Caco-2 (cell line): ENCODE data around the gene RHBDF2. TPM values are rescaled to one million over a fixed set of nuclear protein-coding genes. Genes with fewer than 3 reads are reported as not detected.

Experiments used
- BruUV-seq: library from RNA; stranded (reverse); fragments of 400-500 nt; replicated peaks from 2 replicates; lab custom pipeline; 2021; lab: Mats Ljungman, UMichigan
- CTCF ChIA-PET: fragments of 300-600 bp; sonication (Branson Sonifier 250); formaldehyde crosslinking; loops from one replicate; lab custom pipeline; 2022; ENCODE audit warnings: antibody characterized with exemption; lab: Charles Lee
- POLR2A ChIA-PET: fragments of 300-600 bp; sonication (Branson Sonifier 250); formaldehyde crosslinking; loops from one replicate; lab custom pipeline; 2022; ENCODE audit warnings: antibody characterized with exemption; lab: Charles Lee
- DNase-seq, 2 experiments: peaks; one replicate each; pipeline versions ENCODE4 v3.0.0 to v3.0.0-alpha.2; 2020 to 2022
- H3K27me3 ChIP-seq: replicated peaks from 2 replicates; pipeline ENCODE4 v1.6.0; 2011; ENCODE audit warnings: low read length; ENCODE audit not compliant: control insufficient read depth, insufficient read depth
- H3K36me3 ChIP-seq: 2 replicates; pipeline ENCODE4 v1.5.1; 2011; ENCODE audit warnings: low read length; ENCODE audit not compliant: control insufficient read depth, insufficient read depth
- H3K4me1 ChIP-seq: fragments of 250-450 bp; sonication (Bioruptor Pico); 2 replicates; pipeline ENCODE4 v1.5.1; 2020; ENCODE audit warnings: mild to moderate bottlenecking
- H3K4me3 ChIP-seq: 2 replicates; pipeline ENCODE4 v1.5.1; 2011; ENCODE audit warnings: low read depth, mild to moderate bottlenecking, control low read depth, low read length
- H3K9me3 ChIP-seq: fragments of 250-450 bp; sonication (Bioruptor Pico); 2 replicates; pipeline ENCODE4 v1.5.1; 2020; ENCODE audit warnings: mild to moderate bottlenecking, moderate library complexity
- H3K27ac Mint-ChIP-seq: one replicate; pipeline ENCODE4 v1.8.0; 2022; ENCODE audit warnings: mixed read lengths; ENCODE audit not compliant: unreplicated experiment
- H3K27me3 Mint-ChIP-seq: one replicate; pipeline ENCODE4 v1.8.0; 2022; ENCODE audit warnings: mixed read lengths; ENCODE audit not compliant: insufficient read depth, unreplicated experiment
- H3K36me3 Mint-ChIP-seq: one replicate; pipeline ENCODE4 v1.8.0; 2022; ENCODE audit warnings: mild to moderate bottlenecking, mixed read lengths; ENCODE audit not compliant: insufficient read depth, unreplicated experiment
- H3K4me1 Mint-ChIP-seq: one replicate; pipeline ENCODE4 v1.8.0; 2022; ENCODE audit warnings: low read depth, mixed read lengths; ENCODE audit not compliant: unreplicated experiment
- H3K4me3 Mint-ChIP-seq: one replicate; pipeline ENCODE4 v1.8.0; 2022; ENCODE audit warnings: mild to moderate bottlenecking, moderate library complexity, mixed read lengths; ENCODE audit not compliant: unreplicated experiment
- H3K9me3 Mint-ChIP-seq: one replicate; pipeline ENCODE4 v1.8.0; 2022; ENCODE audit warnings: mixed read lengths; ENCODE audit not compliant: unreplicated experiment
- intact Hi-C: fragments of 100-400 bp; cut with micrococcal nuclease; formaldehyde crosslinking; loops from one replicate; pipeline ENCODE4 v1.10.0; 2022; ENCODE audit not compliant: unreplicated experiment
- total RNA-seq: library from RNA; stranded (reverse); gene quantifications from 2 replicates; pipeline ENCODE4 v1.2.3, GENCODE V29; 2022
- TF ChIP-seq, protein P1 (sequence below), 2 experiments: fragments of 200-600 bp in 1 of 2; IDR thresholded peaks; 1 replicate in 1 of 2; 2 replicates in 1 of 2; pipeline versions ENCODE4 v1.5.1 to v1.8.0; 2011 to 2022; ENCODE audit warnings: antibody characterized with exemption in 1 of 2, control low read depth in 1 of 2, inconsistent platforms in 1 of 2, low read depth in 1 of 2, low read length in 1 of 2, mild to moderate bottlenecking in 1 of 2, moderate library complexity in 1 of 2; ENCODE audit not compliant: insufficient read depth in 1 of 2, severe bottlenecking in 1 of 2, unreplicated experiment in 1 of 2

RHBDF2 gene
- total RNA-seq, 1 experiment from 2014 or later = 33.8 TPM

DNA sequence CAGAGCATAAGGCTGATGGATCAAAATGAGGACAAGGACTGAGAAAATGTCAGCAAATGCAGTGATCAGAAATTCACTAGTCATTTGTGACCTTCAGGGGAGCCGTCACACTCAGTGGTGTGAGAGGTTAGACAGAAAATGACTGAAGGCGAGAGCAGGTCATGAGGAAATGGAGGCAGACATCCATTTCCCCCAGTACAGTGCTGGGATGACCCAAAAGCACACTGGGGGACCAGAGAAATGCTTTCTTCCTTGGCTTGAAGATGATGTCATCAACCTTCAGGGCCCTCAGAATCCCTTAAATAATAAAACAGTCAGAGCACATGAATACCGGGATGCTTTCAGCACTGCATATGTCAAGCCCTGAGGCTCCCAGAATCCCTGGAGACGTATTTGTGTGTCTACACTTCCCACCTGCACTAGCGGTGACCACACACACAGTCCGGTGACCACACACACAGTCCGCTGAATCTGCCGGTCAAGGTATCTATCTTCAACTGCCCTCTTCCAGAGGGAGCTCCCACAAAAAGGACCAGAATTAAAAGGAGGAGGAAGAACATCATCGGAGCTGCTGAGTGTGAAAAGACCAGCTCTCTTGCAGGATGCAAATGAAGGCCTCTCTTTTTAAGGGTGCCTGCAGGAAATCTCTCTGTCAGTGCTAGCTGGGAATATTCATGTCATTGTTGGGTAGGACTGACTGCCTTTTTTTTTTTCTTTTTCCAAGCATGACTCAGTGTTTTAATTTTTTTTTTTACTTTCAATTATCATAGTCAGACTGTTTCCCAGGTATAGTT is 56.5 kb downstream of the RHBDF2 start:
- peaks cover 7% of the 10 kb centered on the region for H3K36me3 Mint-ChIP-seq
- H3K27me3 Mint-ChIP-seq = no peaks in the 10 kb centered on the region
- no peaks in the 10 kb centered on the region for H3K9me3 Mint-ChIP-seq
- BruUV-seq = no TSS peak
- no peak overlapping the region for H3K4me3 Mint-ChIP-seq
- Histone ChIP-seq H3K4me3 (no peak overlapping the region), H3K9me3 (no peaks in the 10 kb centered on the region), H3K36me3 (no peaks in the 10 kb centered on the region; the same call in 1 of the 2 replicates), H3K4me1 (peaks cover 32% of the 10 kb centered on the region), H3K27me3 (no peaks in the 10 kb centered on the region)
- TF ChIP-seq, protein P1, sequence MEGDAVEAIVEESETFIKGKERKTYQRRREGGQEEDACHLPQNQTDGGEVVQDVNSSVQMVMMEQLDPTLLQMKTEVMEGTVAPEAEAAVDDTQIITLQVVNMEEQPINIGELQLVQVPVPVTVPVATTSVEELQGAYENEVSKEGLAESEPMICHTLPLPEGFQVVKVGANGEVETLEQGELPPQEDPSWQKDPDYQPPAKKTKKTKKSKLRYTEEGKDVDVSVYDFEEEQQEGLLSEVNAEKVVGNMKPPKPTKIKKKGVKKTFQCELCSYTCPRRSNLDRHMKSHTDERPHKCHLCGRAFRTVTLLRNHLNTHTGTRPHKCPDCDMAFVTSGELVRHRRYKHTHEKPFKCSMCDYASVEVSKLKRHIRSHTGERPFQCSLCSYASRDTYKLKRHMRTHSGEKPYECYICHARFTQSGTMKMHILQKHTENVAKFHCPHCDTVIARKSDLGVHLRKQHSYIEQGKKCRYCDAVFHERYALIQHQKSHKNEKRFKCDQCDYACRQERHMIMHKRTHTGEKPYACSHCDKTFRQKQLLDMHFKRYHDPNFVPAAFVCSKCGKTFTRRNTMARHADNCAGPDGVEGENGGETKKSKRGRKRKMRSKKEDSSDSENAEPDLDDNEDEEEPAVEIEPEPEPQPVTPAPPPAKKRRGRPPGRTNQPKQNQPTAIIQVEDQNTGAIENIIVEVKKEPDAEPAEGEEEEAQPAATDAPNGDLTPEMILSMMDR (IDR thresholded peaks at IDR 0.05; ENCODE audit: insufficient read depth in 1 of 2, low read depth in 1 of 2, low read length in 1 of 2, severe bottlenecking in 1 of 2, unreplicated experiment in 1 of 2) = no peak
- DNase-seq = no peak
- POLR2A ChIA-PET = interaction anchor here (0.6 kb wide), 1 partner anchor 13 kb away, joined by 3 read pairs; no protein-coding TSS in a partner anchor
- peak overlapping the region; percentile 32 for H3K27ac Mint-ChIP-seq
- CTCF ChIA-PET = interaction anchor here (0.7 kb wide), 2 partner anchors 9 to 33 kb away, joined by 3 read pairs; no protein-coding TSS in a partner anchor
- intact Hi-C loops = loop anchor here (5.0 kb wide), 1 partner anchor 117 kb away; no protein-coding TSS in a partner anchor
- H3K4me1 Mint-ChIP-seq = peaks cover 40% of the 10 kb centered on the region

DNA sequence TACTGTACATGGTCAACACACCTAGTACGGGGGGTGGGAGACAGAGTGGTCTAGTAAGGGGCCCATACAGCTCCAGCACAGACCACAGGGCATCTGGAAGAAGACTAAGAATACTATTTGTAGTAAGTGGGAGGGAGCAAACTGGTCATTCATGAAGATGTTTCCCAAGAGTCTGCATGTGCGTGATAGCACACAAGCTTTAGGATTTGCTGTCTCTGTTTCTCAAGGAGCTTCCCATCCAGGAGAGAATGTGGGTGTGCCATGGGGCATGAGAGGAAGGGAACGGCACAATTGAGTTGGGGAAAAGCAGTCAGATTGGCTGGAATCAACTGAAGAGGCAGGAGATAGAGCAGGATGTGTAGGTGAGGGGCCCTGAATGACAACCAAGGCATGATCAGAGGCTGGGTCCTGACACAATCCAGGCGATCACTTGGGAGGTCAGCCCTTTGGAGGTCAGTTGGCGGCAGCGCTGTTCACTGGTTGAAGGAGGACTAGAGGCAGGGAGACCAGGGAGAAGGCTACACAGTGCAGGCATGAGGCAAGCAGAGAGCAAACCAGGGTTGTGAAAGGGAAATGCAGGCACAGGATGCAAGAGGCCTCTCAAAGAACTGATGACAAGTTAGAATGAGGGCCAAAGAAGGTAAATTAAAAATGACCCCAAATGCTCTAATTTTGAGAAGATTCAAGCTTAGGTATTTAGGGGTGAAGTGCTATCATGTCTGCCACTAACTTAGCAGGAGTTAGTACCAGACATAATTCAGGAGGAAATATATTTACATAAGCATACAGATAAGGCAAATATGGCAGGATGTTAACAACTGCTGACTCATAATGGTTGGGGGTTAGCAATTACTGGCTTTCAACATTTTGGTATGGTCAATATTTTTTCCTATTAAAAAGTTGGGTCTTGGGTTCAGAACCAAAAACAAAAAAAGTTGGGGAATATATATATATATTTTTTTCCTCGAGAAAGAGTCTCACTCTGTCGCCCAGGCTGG is 58.6 kb downstream of the RHBDF2 start:
- H3K36me3 ChIP-seq = no peaks in the 10 kb centered on the region
- peaks cover 54% of the 10 kb centered on the region for H3K4me1 Mint-ChIP-seq
- ChIA-PET POLR2A (no interaction called here), CTCF (interaction anchor here (0.5 kb wide), 1 partner anchor 71 kb away, joined by 8 read pairs; no protein-coding TSS in a partner anchor)
- no peaks in the 10 kb centered on the region for H3K9me3 ChIP-seq
- peaks cover 7% of the 10 kb centered on the region for H3K36me3 Mint-ChIP-seq
- H3K27me3 Mint-ChIP-seq = no peaks in the 10 kb centered on the region
- no peaks in the 10 kb centered on the region for H3K9me3 Mint-ChIP-seq
- H3K27ac Mint-ChIP-seq = peak overlapping the region; percentile 41
- TF ChIP-seq, protein P1 (IDR thresholded peaks at IDR 0.05; ENCODE audit: insufficient read depth in 1 of 2, low read depth in 1 of 2, low read length in 1 of 2, severe bottlenecking in 1 of 2, unreplicated experiment in 1 of 2) = no peak
- BruUV-seq = no TSS peak
- intact Hi-C loops = loop anchor here (5.0 kb wide), 1 partner anchor 115 kb away; no protein-coding TSS in a partner anchor
- no peak overlapping the region for H3K4me3 ChIP-seq
- H3K27me3 ChIP-seq = no peaks in the 10 kb centered on the region
- peaks cover 32% of the 10 kb centered on the region for H3K4me1 ChIP-seq
- DNase-seq = no peak
- no peak overlapping the region for H3K4me3 Mint-ChIP-seq
